ENCODE results near the gene SARNP. TPM values are rescaled to one million over a fixed set of nuclear protein-coding genes. Genes with fewer than 3 reads are reported as not detected.

Gene SARNP
- total RNA-seq, 1 experiment from 2014 or later: 170 TPM

DNA sequence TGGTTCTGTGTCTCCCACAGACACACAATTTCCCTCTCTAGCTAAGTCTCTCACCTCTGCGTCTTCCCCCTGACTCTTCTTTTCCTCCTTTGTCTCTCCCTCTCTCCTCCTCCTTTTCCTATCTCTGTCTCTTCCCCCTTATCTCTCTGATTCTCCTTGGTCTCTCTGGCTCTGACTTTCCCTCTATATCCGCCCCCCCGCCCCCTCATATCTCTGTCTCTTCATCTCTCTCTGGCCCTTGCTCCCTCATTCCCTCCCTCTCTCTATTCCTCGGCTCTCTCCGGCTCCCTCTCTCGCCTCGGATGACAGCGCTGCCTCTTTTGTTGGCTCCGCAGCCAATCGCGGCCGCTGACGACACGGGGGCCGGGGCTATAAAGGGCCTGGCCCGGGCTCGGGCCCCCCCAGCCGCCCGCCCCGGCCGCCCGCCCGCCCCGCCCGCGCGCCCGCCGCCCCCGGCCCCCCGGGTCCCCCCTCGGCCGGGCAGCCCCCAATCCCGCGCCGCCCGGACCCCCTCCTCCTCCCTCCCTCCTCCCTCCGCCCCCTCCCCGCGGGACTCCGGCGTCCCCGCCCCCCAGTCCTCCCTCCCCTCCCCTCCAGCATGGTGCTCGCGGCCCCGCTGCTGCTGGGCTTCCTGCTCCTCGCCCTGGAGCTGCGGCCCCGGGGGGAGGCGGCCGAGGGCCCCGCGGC is 74.7 kb downstream of the SARNP start, which contains the start of gene GDF11:
TSS of gene GDF11 (plus strand) at position 404 of the 687 bp plus-strand sequence. CDS start at position 599, 195 bp downstream.
- peak; percentile 74 for DNase-seq (ENCODE audit: low spot score)

DNA sequence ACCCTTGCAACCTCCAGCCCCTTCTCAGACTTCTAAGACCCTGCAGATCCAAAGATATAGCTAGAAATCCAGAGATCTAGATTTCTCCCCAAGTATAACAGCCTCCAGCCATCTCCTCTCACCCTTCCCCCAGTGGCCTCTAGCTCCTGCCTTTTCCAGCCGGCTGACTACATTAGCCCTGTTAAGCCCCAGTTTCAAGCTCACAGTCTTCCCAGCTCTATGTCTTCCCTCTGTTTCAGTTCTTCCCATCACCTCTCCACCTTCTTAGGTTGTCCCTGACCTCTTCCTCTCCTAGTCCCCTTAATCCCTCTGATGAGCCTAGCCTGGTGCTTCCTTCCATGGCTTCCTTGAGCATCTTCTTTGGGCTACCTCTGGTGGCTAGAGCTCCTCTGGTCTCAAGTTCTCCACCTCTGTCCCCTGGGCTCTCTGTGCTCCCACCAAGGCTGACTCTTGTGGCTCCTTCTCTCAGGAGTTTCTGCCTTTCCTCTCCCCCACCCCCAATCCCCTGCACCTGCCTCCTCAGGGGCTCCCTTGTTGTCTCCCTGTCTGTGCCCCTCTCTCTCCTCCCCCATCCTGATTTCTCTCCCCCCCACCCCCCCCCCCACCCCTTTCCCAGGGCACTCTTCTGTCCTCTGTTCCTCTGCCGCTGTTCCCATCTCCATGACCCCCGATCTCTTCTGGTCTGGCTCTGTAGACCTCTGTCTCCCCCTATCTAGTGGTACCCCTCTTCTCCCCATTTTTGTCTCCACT is 75.4 kb downstream of the SARNP start:
- no peak for DNase-seq (ENCODE audit: low spot score)

DNA sequence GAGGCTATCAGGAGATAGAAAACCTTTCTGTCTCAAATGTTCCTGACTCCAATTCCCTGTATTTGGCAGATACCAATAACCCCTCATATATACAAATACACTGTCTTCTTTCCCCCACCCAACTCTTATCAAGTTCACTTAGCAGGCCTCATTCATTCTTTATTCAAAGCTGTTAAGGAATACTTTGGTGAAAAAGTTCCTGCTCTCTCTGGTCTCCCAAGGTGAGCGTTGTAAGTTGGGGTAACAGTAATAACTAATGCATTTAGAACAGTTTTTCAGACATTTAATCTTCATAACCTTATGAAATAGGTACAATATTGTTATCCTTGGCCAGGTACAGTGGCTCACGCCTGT is 78.5 kb downstream of the SARNP start:
- DNase-seq (ENCODE audit: low spot score): no peak

DNA sequence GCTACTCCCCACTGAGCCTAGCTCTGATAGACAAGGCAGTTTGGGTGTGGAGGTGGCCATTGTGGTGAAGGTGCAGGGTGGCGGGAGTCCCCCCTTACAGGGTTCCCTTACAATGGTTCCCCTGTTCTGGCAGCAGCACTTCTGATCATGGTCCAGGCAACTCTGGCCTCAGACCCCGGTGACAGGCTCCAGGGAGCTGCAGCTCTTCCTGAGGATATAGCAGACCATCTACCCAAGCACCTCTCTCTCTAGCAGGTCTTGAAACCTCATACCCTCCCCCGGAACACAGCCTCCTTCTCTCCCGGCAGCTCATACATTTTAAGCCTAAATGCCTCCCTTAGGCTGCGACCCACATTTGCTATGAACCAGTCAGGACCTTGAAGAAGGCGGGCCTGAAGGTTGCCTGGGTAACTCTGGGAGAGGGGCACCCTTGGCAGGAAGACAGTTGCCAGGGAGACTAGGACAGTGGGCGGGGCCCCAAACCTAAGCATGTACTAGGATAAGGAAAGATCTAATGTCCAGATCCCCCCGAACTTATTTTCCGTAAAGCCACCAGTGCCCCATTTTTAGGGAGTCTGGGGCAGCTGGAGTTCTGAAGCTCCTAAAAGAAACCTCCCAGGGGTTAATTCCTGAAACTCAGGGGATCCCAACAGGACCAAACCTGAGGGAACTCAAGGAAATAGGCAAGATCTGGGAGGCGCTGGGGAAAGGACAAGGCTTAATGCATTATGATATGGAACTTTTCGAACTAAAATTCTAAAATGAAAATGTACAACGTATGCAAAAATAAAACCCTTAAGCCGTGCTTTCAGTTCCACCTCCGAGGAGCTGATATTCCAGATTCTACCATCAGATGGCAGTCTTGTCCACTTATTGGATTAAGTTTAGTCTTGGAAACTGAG is 79.2 kb downstream of the SARNP start:
- peak; percentile 82 for DNase-seq (ENCODE audit: low spot score)

DNA sequence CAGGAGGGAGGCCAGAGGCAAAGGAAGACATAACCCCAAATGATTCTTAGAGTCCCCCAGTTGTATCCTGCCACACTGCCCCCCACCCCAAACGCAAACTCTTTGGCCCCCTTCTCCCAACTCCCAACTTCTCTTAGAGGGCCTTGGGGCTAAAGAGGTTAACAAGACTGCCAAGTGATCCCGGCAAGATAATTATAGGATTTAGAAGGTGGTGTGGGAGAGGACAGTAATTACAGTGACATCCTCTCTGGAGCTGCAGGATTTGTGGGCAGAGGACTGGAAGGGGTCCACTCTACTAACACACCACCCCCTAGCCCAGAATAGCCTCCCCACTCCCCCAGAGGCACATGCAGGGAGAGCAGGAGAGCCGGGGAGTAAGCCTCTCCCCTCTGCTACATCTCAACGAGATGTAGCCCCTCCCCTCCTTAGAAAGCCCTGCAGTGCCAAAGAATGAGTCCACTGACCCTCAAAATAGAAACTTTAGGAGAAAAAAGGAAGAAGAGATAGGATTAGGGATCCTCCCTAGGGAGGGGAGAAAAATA is 79.9 kb downstream of the SARNP start:
- DNase-seq (ENCODE audit: low spot score): no peak

DNA sequence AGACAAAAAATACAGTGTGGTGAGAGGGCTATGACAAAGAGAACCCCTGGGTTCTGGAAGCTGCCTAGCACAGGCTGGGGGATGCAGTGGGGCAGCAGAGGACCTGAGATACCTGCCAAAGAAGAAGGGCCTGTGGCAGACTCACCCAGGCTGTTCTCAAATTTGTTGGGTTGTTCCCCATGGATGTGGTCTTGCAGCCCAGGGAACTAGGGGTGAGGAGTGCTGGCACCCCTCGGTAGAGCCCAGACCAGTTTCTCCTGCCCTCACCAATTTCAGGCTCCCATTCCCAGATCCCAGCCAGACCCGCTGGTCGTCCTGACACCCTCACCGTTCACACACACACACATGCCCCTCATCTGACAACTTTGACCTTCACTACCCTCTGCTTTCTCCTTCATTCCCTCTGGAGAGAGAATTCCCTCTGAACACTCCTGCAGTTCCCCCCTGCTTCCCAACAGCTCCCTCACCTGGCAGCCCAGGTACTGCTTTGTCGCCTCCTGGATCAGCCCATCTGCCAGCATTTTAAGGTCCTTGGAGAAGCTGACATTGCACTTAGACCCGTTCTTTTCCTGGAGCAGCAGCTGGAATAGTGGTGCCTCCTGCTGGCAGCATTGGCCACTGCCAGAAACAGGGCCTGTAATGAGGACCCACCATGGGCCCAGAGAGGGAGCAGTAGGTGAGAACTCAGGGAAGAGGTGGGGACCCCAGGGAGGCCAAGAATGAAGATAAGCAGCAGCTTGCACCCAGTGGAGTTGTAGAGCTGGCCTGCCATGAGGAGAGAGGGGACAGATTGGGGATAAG is 80.5 kb downstream of the SARNP start:
- DNase-seq (ENCODE audit: low spot score): peak; percentile 80

DNA sequence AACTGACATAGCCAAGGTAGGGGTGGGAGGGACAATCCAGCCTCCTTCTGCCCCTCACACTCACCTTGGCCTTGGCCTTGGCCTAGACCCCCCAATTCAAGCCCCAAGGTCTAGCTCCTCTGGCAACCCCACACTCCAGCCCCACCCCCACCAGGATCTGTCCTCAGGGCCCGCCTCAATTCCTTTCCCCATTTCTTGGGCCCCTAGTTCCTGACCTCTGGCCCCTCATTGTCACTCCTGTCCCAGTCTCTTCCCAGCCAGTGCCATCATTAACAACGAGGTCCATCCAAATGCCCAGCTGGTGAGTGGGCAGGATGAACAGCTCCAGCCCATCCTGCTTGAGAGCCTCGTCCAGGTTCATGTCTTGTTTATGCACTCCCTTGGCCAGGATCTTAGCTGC is 81.4 kb downstream of the SARNP start:
- no peak for DNase-seq (ENCODE audit: low spot score)

DNA sequence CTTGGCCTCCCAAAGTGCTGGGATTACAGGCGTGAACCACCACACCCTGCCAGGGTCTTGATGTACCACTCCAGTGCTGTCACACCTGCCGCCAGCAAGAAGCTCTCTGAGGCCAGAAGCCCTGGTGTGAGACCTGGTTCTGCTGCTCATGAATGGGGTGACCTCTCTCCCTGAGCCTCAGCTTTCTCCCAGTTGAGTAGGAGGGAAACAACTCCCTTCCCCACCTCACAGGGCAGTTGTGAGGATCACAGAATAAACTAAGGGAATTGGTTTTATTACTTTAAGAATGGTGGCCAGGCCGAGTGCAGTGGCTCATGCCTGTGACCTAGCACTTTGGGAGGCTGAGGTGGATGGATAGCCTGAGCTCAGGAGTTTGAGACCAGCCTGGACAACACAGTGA is 82.9 kb downstream of the SARNP start:
- DNase-seq (ENCODE audit: low spot score): no peak

DNA sequence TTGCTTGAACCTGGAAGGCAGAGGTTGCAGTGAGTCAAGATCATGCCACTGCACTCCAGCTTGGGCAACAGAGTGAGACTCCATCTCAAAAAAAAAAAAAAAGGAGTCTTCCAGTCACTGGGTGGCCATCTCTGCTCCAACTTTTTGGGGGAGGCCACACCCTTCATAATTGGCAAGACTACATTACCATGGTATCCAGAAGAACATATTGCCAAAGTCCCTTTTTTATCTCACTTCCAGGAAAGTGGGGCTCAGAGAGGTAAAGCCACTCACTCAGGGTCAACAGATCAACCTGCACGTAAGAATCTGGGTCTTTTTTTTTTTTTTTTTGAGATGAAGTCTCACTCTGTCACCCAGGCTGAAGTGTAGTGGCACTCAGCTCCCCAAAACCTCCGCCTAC is 83.7 kb downstream of the SARNP start:
- DNase-seq (ENCODE audit: low spot score): no peak

DNA sequence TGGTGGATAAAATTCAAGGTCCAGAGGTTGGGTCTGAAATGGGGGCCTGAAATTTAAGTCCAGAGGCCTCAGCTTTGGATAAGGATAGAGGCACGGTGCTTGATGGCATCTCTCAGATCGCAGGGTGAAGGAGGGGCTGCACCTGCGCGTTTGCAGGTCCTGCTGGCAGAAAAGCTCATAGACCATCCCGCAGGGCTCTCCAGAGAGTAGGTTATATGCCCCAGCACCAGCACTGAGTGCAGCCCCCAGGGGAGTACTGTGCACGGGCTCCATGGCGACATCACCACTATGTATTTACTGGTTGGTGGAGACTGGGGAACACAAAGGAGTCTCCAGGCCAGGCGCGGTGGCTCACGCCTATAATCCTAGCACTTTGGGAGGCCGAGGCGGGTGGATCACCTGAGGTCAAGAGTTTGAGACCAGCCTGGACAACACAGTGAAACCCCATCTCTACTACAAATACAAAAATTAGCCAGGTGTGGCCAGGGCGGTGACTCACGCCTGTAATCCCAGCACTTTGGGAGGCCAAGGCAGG is 84.4 kb downstream of the SARNP start:
- DNase-seq (ENCODE audit: low spot score): no peak

DNA sequence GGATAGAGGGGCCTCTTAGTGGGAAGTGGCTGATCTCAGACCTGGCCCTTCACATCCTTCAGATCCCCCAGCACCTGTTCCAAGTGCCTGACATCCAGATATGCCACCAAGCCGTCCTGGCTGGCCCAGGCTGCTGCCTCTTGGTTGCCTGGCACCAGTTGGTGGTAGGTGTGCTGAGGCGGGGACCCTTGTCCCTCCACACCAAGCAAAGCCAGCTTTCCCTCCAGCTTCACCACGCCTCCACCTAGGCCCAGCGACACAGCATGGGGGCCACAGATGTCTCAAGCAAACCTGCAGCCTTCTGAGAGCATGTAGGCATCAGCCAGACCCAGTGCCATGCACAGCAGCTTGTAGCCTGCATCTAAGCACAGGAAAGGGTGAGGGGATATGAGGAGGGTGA is 85.2 kb downstream of the SARNP start:
- DNase-seq (ENCODE audit: low spot score): no peak

DNA sequence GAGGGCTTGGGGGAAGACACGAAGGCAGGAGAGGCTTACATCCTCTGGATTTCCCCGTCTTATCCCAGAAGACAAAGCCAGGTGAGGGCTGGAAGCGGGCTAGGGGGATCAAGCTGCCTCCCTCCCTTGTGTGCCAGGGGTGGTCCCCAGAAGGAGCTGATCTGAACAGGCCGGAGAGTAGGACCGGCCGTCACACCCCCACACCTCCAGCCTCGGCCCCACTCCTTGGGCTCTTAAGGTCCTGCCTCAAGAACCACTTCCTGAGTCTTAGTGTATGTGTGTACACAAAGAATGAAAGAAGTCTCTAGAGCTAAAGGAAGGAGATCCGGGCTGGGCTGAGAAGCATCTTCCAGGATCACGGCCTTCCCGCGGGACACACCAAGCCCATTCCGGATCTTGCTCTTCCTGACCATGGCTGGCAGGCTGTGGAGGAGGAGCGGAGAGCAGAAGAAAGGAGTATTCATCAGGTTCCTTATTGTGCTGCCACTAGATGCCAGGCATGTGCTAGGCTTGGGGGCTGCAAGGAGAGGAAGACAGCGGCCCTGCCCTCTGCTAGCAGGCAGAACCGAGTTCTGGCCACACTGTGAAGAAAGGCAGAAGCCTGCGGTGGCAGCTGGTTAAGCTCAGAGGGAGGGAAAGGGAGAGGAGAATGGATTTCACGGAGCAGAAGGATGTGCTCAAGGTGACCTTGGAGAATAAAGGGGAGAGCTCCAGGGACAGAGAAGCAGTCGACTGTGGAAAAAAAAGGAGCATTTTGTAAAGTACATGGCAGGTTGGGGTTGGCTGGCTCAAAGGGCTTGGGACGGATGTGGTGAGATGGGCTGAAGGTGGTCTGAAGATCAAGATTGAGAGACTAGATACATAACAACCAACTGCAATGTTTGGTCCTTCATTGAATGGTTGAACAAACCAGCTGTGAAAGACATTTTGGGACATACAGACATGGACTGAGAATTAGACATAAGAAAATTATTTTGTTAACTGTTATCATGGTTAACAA is 87.4 kb downstream of the SARNP start:
- peak; percentile 57 for DNase-seq (ENCODE audit: low spot score)

DNA sequence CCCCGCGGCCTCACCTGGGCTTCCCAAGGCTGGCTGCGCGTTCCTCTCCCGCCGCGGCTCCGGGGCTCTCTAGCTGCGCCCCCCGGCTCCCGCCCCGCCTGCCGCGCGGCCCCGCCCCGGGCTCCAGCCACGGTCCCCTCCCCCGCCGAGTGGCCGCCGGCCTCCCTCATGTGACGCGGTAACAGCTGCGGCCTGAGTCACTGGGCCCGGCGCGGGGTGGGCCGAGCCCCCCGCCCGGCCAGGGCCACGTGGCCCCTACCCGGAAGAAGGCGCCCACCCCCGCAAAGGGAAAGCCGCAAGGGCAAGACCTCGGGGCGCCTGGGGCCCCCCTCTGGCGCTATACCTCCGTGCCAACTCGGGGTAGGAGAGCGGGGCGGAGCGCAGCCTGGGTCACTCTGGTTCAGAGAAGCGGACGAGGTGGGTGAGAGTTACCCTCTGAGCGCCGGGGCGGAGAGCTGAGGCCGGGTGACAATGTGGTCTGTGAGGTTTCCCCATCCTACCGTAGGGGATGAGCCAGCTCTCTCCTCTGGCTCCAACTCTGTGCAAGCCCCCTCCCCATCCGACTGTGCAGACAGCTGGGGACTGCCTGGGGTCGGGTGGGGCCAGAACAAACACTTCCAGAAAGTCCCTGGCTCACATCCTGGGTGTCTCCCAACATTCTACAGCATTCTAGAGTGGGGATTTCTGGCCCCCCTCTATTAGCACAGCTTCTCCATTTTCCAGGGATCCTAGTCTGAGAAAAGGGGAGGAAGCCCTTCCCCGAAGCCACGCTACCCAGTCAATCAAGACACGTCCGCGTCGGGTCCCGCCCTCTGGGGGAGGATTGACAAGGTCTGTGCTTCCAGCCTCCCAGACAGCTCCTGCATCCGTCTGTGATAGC is 88.3 kb downstream of the SARNP start, which contains the start of gene CD63:
TSS of gene CD63 (minus strand) at position 71 of the 880 bp plus-strand sequence. CDS start 668 bp downstream, outside the sequence.
- peak; percentile 93 for DNase-seq (ENCODE audit: low spot score)

DNA sequence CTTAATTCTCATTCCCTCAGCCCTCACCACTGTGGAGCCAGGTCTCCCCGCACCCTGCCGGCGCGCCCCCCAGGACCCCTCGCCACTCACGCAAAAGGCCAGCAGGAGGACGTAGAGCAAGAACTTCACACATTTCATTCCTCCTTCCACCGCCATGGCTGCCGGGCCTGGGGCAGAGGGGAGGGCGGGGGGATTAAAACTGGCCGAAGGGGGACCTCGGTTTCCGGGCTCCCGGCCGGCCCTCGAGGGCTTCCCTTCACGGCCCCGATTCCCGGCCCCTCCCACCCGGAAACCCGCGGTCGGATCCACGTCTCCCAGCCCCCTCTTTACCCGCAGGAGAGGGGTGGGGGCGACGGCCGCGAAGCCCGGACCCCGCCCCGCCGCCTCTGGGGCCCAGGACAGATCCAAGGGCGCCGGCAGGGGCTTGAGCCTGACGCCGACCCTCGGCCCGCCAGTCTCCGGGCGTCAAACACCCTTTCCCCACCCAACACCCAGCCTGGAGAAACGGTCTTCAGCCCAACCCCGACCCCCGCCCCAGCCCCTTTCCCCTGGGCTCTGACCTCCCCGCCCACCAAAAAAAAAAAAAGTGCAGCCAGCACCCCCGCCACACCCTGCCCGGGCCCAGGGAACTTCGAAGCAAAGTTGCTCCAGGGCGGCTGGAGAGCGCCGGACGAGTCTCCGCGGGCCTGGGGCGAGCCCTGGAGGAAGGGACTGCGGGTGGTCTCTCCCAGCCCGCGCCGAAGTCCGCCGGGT is 89.2 kb downstream of the SARNP start:
- peak; percentile 40 for DNase-seq (ENCODE audit: low spot score)

DNA sequence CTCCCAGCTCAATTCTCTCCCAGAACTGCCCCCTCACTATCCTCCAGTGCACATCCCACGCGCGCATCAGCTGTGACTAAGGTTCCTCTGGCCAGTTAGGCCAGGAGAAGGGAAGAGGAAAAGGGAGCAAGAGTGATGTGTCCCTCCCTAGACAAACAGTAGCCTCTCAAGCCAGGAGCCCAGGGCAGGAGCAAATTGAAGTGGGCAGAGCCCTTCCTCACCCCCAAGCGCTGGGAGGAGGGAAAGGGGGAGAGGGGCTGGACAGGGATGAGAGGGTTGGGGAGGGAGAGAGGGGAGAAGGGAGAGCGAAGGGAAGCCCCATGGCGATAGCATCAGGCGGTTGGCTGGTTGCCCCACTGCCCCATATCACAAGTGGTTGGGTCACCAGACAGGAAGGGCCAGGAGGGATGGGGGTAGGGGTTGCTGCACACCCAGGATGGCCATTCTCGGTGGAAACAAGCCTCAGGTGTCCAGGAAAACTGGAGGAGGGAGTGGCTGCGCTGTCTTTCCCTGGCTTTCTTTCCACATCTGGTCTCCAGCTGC is 89.8 kb downstream of the SARNP start:
- DNase-seq (ENCODE audit: low spot score): peak; percentile 50

DNA sequence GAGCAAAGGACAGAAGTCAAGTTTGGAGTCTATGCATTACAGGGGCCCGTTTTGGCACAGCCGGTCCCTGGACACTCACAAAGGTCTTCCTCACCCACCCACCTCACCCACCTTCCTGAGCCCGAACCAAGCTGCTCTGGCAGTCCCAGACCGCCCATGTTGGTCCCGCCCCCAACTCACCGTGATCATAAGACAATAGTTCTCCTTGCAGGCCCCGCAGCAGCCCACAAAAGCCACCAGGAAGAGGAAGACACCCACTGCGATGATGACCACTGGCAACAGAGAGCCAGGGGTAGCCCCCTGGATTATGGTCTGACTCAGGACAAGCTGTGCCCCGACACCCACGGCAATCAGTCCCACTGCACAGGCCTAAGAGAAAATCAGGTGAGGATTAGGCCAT is 90.6 kb downstream of the SARNP start:
- no peak for DNase-seq (ENCODE audit: low spot score)

DNA sequence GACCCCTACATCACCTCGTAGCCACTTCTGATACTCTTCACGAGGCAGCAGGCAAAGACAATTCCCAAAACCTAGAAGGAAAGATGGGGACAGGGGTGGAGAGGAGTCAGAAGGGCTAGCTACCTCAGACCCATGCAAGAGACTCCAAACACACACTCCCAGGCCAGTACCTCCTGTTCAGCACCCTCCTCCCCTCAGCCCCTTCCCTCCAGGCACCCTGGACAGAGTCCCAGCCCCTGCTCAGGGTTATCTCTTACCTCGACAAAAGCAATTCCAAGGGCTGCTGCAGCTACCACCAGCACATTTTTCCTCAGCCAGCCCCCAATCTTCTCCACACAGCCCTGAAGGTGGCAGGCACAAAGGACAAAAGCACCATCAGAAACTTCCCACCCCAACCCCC is 92.0 kb downstream of the SARNP start:
- no peak for DNase-seq (ENCODE audit: low spot score)

DNA sequence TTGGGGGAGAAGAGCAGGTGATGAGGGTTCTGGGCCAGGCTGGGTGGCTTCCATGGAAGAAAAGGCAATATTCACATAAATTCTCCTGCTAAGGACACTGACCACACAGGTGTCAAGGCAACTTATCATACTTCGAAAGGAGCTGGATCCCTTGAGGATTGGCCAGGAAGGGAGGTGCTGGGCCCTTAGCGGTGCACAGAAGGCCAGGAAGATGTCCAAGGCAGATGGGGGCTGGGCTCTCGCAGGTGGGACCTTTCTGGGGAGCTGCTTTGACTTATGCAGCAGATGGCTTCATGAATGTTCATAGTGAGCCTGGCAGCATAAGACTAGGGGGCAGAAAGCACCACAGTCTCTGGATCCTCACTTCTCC is 92.6 kb downstream of the SARNP start:
- DNase-seq (ENCODE audit: low spot score): no peak

All from H4 (cell line).